SU-DHL-6 (cell line): ENCODE results near the gene CDH10.
A peak's percentile ranks its signal among the peaks of the same experiment; 100 is the strongest.

Experiments
- H2AFZ ChIP-seq: fragments of 200-600 bp; sonication (generic); 2 replicates; pipeline ENCODE4 v1.6.1; 2014; ENCODE audit warnings: low read depth, mild to moderate bottlenecking, moderate library complexity, mixed read lengths, antibody characterized with exemption, low read length; ENCODE audit not compliant: severe bottlenecking
- H3F3A ChIP-seq: fragments of 200-600 bp; shearing (Covaris generic); 2 replicates; pipeline ENCODE4 v1.6.0; 2016; ENCODE audit warnings: antibody characterized with exemption, mild to moderate bottlenecking; ENCODE audit not compliant: insufficient read depth
- H3K27ac ChIP-seq: fragments of 200-600 bp; sonication (generic); 2 replicates; pipeline ENCODE4 v1.5.1; 2016; ENCODE audit warnings: low read depth, mild to moderate bottlenecking, low read length, moderate library complexity, mixed read lengths
- H3K27me3 ChIP-seq: fragments of 200-600 bp; sonication (generic), shearing (Covaris generic); 2 replicates; pipeline ENCODE4 v1.6.0; 2014; ENCODE audit warnings: mild to moderate bottlenecking, low read length
- H3K36me3 ChIP-seq: fragments of 200-600 bp; sonication (generic); 2 replicates; pipeline ENCODE4 v1.6.1; 2014; ENCODE audit warnings: mild to moderate bottlenecking, low read length, mixed read lengths
- H3K4me2 ChIP-seq: fragments of 300-600, 200-600 bp; shearing (Covaris generic), sonication (generic); 2 replicates; pipeline ENCODE4 v1.6.0; 2014; ENCODE audit warnings: low read length, low read depth, mild to moderate bottlenecking; ENCODE audit not compliant: poor library complexity, severe bottlenecking
- H3K4me3 ChIP-seq: fragments of 200-600 bp; sonication (generic); 2 replicates; pipeline ENCODE4 v1.5.1; 2014; ENCODE audit warnings: antibody characterized with exemption, low read length, mild to moderate bottlenecking, mixed read lengths; ENCODE audit not compliant: insufficient read depth, poor library complexity, severe bottlenecking
- H3K79me2 ChIP-seq: fragments of 200-600 bp; sonication (generic); 2 replicates; pipeline ENCODE4 v1.6.1; 2014; ENCODE audit warnings: mild to moderate bottlenecking, low read length, moderate library complexity; ENCODE audit not compliant: insufficient read depth
- H3K9ac ChIP-seq: fragments of 200-600 bp; sonication (generic); 2 replicates; pipeline ENCODE4 v1.7.0; 2014; ENCODE audit warnings: mild to moderate bottlenecking, low read length
- H3K9me2 ChIP-seq: fragments of 200-600 bp; sonication (generic); replicated peaks from 2 replicates; pipeline ENCODE4 v1.6.1; 2014; ENCODE audit warnings: low read length; ENCODE audit not compliant: insufficient read depth
- H3K9me3 ChIP-seq: fragments of 200-600 bp; sonication (generic); 2 replicates; pipeline ENCODE4 v1.6.1; 2014; ENCODE audit warnings: low read length, mixed read lengths; ENCODE audit not compliant: insufficient read depth
- H4K20me1 ChIP-seq: fragments of 200-600 bp; sonication (generic); 2 replicates; pipeline ENCODE4 v1.6.1; 2014; ENCODE audit warnings: low read depth, mild to moderate bottlenecking, antibody characterized with exemption, low read length, moderate library complexity, mixed read lengths
- CTCF ChIP-seq: fragments of 200-600 bp; sonication (generic); IDR thresholded peaks from one replicate; pipeline ENCODE4 v1.5.1; 2017; ENCODE audit warnings: antibody characterized with exemption, mild to moderate bottlenecking, low read length, moderate library complexity; ENCODE audit not compliant: insufficient read depth, poor library complexity, severe bottlenecking
- EZH2phosphoT487 ChIP-seq: fragments of 200-600 bp; sonication (generic), shearing (Covaris generic); conservative IDR thresholded peaks from 2 replicates; pipeline ENCODE4 v1.6.1; 2018; ENCODE audit warnings: mild to moderate bottlenecking, antibody characterized with exemption, low read length, moderate library complexity, mixed read lengths

Gene CDH10

GRCh38 chr5:24497591-24498157 is 147.1 kb downstream of the CDH10 start:
- no peaks in the 10 kb centered on the region for H3K79me2 ChIP-seq
- H3K27me3 ChIP-seq = no peaks in the 10 kb centered on the region
- no peak overlapping the region for H3K4me3 ChIP-seq
- H4K20me1 ChIP-seq = no peaks in the 10 kb centered on the region
- TF ChIP-seq CTCF (no peak), EZH2phosphoT487 (no peak)
- H3K36me3 ChIP-seq = no peaks in the 10 kb centered on the region
- H3K9ac ChIP-seq = no peak overlapping the region
- no peaks in the 10 kb centered on the region for H3K9me2 ChIP-seq
- H3K4me2 ChIP-seq = no peak overlapping the region
- H3F3A ChIP-seq = no peaks in the 10 kb centered on the region
- H2AFZ ChIP-seq = peak overlapping the region; percentile 83
- no peaks in the 10 kb centered on the region for H3K9me3 ChIP-seq
- no peak overlapping the region for H3K27ac ChIP-seq

GRCh38 chr5:24497145-24497544 is 147.6 kb downstream of the CDH10 start:
- no peak overlapping the region for H3K4me2 ChIP-seq
- no peaks in the 10 kb centered on the region for H3F3A ChIP-seq
- H3K27me3 ChIP-seq = no peaks in the 10 kb centered on the region
- no peaks in the 10 kb centered on the region for H3K9me2 ChIP-seq
- no peak overlapping the region for H3K4me3 ChIP-seq
- peak overlapping the region; percentile 83 for H2AFZ ChIP-seq
- no peaks in the 10 kb centered on the region for H3K9me3 ChIP-seq
- H3K79me2 ChIP-seq = no peaks in the 10 kb centered on the region
- no peaks in the 10 kb centered on the region for H3K36me3 ChIP-seq
- H4K20me1 ChIP-seq = no peaks in the 10 kb centered on the region
- H3K27ac ChIP-seq = no peak overlapping the region
- TF ChIP-seq EZH2phosphoT487 (no peak), CTCF (no peak)
- H3K9ac ChIP-seq = no peak overlapping the region

GRCh38 chr5:24496268-24496667 is 148.5 kb downstream of the CDH10 start:
- no peak overlapping the region for H3K4me2 ChIP-seq
- H3K4me3 ChIP-seq = no peak overlapping the region
- H3K36me3 ChIP-seq = no peaks in the 10 kb centered on the region
- no peaks in the 10 kb centered on the region for H3F3A ChIP-seq
- H3K9me2 ChIP-seq = no peaks in the 10 kb centered on the region
- H3K79me2 ChIP-seq = no peaks in the 10 kb centered on the region
- H3K9ac ChIP-seq = no peak overlapping the region
- H4K20me1 ChIP-seq = no peaks in the 10 kb centered on the region
- H3K27ac ChIP-seq = no peak overlapping the region
- H2AFZ ChIP-seq = peak overlapping the region; percentile 83
- no peaks in the 10 kb centered on the region for H3K9me3 ChIP-seq
- TF ChIP-seq CTCF (no peak), EZH2phosphoT487 (no peak)
- H3K27me3 ChIP-seq = no peaks in the 10 kb centered on the region
